ENCODE measurements around the gene AQP12B.

AQP12B gene

DNA sequence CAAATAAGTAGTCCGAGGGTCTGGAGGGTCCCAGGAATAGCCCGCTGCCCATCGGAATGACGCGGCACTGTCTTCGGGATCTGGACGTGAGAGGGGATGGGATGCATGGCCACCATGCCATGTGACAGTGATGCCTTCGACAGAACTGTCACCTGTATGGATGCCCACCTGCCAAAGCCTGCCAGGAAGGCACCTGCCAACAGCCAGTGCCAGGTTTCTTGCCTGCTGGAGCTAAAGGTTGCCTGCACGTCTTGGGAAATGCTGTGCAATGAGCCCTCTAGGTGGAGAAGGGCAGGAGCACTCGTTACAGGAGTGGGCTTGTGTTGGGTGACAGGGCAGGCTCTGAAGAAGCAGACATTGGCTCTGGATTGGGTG is 36.9 kb downstream of the AQP12B start:
- H3K9me2 ChIP-seq (replicated peaks; ENCODE audit: insufficient read depth, low read length): no peaks in the 10 kb centered on the region
- peaks cover 36% of the 10 kb centered on the region for H3K27me3 ChIP-seq (replicated peaks; ENCODE audit: insufficient read depth, low read length)
- no peaks in the 10 kb centered on the region for H3F3A ChIP-seq (ENCODE audit: insufficient read depth, low read length)
- H3K27ac ChIP-seq (ENCODE audit: low read length): no peak overlapping the region
- H4K20me1 ChIP-seq (ENCODE audit: insufficient read depth, low read length): no peaks in the 10 kb centered on the region
- H3K4me2 ChIP-seq (ENCODE audit: low read depth, low read length): no peak overlapping the region
- no peak overlapping the region for H3K9ac ChIP-seq (ENCODE audit: low read length)
- H3K9me3 ChIP-seq (replicated peaks; ENCODE audit: insufficient read depth, low read length): no peaks in the 10 kb centered on the region
- no peak for DNase-seq
- H3K4me1 ChIP-seq (ENCODE audit: low read length): no peaks in the 10 kb centered on the region
- H3K4me3 ChIP-seq (ENCODE audit: low read length): no peak overlapping the region
- TF ChIP-seq EZH2 (optimal IDR thresholded peaks at IDR 0.05; ENCODE audit: low read depth, low read length): no peak
- TF ChIP-seq, protein P1, sequence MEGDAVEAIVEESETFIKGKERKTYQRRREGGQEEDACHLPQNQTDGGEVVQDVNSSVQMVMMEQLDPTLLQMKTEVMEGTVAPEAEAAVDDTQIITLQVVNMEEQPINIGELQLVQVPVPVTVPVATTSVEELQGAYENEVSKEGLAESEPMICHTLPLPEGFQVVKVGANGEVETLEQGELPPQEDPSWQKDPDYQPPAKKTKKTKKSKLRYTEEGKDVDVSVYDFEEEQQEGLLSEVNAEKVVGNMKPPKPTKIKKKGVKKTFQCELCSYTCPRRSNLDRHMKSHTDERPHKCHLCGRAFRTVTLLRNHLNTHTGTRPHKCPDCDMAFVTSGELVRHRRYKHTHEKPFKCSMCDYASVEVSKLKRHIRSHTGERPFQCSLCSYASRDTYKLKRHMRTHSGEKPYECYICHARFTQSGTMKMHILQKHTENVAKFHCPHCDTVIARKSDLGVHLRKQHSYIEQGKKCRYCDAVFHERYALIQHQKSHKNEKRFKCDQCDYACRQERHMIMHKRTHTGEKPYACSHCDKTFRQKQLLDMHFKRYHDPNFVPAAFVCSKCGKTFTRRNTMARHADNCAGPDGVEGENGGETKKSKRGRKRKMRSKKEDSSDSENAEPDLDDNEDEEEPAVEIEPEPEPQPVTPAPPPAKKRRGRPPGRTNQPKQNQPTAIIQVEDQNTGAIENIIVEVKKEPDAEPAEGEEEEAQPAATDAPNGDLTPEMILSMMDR (IDR thresholded peaks at IDR 0.05; ENCODE audit: low read length): no peak
- TF ChIP-seq EZH2phosphoT487 (IDR thresholded peaks at IDR 0.05; ENCODE audit: low read length): no peak
- no peak overlapping the region for H2AFZ ChIP-seq (ENCODE audit: low read length)
- H3K36me3 ChIP-seq (replicated peaks; ENCODE audit: insufficient read depth, low read length): no peaks in the 10 kb centered on the region
- H3K79me2 ChIP-seq (ENCODE audit: low read length): no peaks in the 10 kb centered on the region

DNA sequence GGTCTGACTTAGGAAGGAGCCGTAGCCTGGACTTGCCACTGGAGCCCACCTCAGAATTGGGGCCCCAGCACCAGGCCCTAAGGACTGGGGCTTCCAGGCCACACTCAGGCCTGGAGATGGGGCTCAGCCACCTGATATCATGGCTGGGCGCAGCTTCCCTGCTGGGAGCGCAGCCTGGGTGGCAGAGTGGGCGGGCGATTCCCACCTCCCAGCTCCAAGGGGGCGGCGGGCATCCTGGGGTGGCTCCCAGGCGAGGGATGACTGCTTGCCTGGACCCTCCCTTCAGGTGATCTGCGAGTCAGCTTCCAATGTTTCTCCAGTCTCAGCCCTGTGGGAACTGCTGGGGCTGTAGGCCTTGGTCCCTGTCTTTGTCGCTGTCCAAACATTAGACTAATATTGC is 37.3 kb downstream of the AQP12B start:
- no peaks in the 10 kb centered on the region for H3K9me3 ChIP-seq (replicated peaks; ENCODE audit: insufficient read depth, low read length)
- no peak for DNase-seq

DNA sequence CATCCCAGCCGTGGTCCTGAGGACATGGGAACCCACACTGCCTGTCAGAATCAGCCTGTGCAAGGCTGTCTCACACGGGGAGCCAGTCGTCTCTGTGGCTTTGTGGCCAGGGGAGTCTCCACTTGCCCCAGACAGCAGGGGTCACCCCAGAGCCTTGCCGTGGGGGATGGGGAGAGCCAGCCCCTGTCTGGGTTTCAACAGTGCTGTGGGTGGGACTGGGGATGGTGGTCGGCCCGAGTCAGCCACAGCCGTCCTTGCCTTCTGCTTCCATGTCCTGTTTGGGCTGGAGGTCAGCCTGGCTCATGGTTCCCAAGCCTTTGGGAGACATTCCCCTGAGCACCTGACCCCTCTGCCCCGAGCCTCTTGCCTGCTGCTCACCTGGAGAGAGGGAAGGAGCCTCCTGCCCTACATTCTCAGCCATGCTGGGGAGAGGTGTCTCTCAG is 37.8 kb downstream of the AQP12B start:
- Histone ChIP-seq H3K4me2 (ENCODE audit: low read depth, low read length) (no peak overlapping the region), H3K9me3 (replicated peaks; ENCODE audit: insufficient read depth, low read length) (no peaks in the 10 kb centered on the region)
- no peak for DNase-seq

More for the DNA sequence above, 37.3 kb downstream of the AQP12B start:
- TF ChIP-seq EZH2 (optimal IDR thresholded peaks at IDR 0.05; ENCODE audit: low read depth, low read length): no peak
- TF ChIP-seq EZH2phosphoT487 (IDR thresholded peaks at IDR 0.05; ENCODE audit: low read length): no peak
- TF ChIP-seq, protein P1 (IDR thresholded peaks at IDR 0.05; ENCODE audit: low read length): no peak
- Histone ChIP-seq H3K4me3 (ENCODE audit: low read length) (no peak overlapping the region), H3K9me2 (replicated peaks; ENCODE audit: insufficient read depth, low read length) (no peaks in the 10 kb centered on the region), H2AFZ (ENCODE audit: low read length) (no peak overlapping the region), H3K27ac (ENCODE audit: low read length) (no peak overlapping the region), H3K4me1 (ENCODE audit: low read length) (no peaks in the 10 kb centered on the region), H3K36me3 (replicated peaks; ENCODE audit: insufficient read depth, low read length) (no peaks in the 10 kb centered on the region), H3F3A (ENCODE audit: insufficient read depth, low read length) (no peaks in the 10 kb centered on the region), H3K79me2 (ENCODE audit: low read length) (no peaks in the 10 kb centered on the region), H4K20me1 (ENCODE audit: insufficient read depth, low read length) (no peaks in the 10 kb centered on the region), H3K4me2 (ENCODE audit: low read depth, low read length) (no peak overlapping the region), H3K9ac (ENCODE audit: low read length) (no peak overlapping the region), H3K27me3 (replicated peaks; ENCODE audit: insufficient read depth, low read length) (peaks cover 34% of the 10 kb centered on the region)

More for the DNA sequence above, 37.8 kb downstream of the AQP12B start:
- no peak overlapping the region for H3K27ac ChIP-seq (ENCODE audit: low read length)
- H3K9ac ChIP-seq (ENCODE audit: low read length): no peak overlapping the region
- no peaks in the 10 kb centered on the region for H3K79me2 ChIP-seq (ENCODE audit: low read length)
- no peak overlapping the region for H2AFZ ChIP-seq (ENCODE audit: low read length)
- H3F3A ChIP-seq (ENCODE audit: insufficient read depth, low read length): no peaks in the 10 kb centered on the region
- H3K27me3 ChIP-seq (replicated peaks; ENCODE audit: insufficient read depth, low read length): peaks cover 29% of the 10 kb centered on the region
- no peak overlapping the region for H3K4me3 ChIP-seq (ENCODE audit: low read length)
- H4K20me1 ChIP-seq (ENCODE audit: insufficient read depth, low read length): no peaks in the 10 kb centered on the region
- H3K36me3 ChIP-seq (replicated peaks; ENCODE audit: insufficient read depth, low read length): no peaks in the 10 kb centered on the region
- H3K9me2 ChIP-seq (replicated peaks; ENCODE audit: insufficient read depth, low read length): no peaks in the 10 kb centered on the region
- TF ChIP-seq EZH2phosphoT487 (IDR thresholded peaks at IDR 0.05; ENCODE audit: low read length): no peak
- TF ChIP-seq EZH2 (optimal IDR thresholded peaks at IDR 0.05; ENCODE audit: low read depth, low read length): no peak
- TF ChIP-seq, protein P1 (IDR thresholded peaks at IDR 0.05; ENCODE audit: low read length): no peak
- H3K4me1 ChIP-seq (ENCODE audit: low read length): no peaks in the 10 kb centered on the region

Measured in MM.1S (cell line).